NOMO-1 treated with DMSO at 0.1 percent for 48 hours (cell line): ENCODE data around the gene PDLIM7.
"Not testable (repeated sequence)": the region's sequence is repeated elsewhere in the genome, so short reads cannot be mapped to it uniquely, and the experiment has no call there.

Source experiments
- DNase-seq: peaks from one replicate; lab custom pipeline; 2025; ENCODE audit not compliant: unreplicated experiment; lab: John Stamatoyannopoulos, UW

PDLIM7 gene

DNA sequence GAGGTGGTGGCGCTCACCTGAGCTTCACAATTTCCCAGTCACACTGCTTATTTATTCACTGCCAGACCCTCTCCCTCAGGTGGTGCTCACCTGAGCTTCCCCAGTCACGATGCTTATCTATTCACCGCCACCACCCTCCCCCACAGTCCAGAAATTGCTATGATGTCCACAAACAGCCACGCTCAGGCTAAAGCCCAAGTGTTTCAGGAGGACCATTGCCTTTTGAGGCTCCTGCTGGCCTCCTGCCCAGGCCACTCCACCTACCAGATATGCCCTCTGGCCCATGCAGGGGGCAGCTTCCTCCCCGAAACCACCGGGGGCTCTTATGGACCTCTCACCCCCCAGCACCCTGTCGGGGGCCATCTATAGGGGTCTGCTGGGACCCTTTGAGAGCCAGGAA is 4.6 kb downstream of the PDLIM7 start:
- DNase-seq: no peak

DNA sequence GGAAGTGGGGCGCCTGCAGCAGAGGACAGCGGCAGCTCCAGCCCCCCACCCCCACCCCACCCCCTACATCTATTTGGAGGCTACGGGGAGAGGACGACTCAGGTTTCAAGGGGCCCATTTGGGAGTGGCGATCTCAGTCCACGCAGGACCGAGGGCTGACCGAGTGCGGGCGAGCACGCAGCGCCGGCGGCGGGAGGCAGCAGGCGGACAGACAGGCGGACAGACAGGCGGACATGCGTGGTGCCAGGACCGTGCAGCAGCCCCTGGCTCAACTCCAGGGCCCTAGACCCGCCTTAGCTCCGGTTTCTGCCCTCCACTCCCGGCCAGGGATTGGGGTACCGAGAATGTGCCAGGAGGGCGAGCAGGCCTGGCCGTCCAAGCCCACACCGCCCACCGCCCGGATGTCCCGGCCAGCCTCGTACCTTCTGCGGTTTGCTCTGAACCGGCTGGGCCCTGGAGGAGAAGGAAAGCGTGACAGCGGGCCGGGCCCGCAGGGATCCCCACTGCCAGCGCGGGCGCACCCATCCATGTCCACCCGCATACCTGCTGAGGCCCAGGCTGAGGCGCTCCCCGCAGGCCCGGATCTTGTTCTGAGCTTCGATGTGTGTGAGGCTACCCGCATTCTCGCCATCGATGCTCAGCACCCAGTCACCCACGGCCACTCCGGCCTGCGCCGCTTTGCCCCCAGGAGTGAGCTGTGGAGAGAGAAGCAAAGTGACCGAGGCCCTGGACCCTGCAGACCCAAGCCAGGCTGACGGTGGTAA is 5.2 kb downstream of the PDLIM7 start:
- no peak for DNase-seq

DNA sequence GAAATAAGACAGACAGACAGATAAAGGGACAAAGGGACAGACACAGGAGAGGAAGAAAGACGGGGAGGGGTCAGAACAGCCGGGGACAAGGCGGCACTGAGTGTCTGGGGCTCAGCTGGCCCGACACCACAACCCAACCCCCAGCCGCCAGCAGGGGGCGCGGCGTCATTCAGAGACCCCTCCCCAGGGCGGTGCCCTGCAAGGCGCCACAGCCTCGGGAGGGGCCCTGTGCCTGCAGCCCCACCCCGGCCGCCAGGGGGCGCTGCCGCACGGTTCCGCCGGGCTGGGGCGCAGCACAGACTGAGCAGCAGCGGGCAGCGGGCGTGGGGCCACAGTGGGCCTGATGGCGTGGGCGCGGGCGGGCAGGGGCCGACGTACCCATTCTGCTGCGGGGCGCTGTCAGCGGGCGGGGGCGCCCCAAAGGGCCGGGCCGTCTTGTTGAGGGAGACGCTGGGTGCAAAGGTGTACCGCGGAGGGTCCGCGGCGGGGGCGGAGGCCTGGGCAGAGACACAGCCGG is 5.9 kb downstream of the PDLIM7 start:
- DNase-seq: no peak

DNA sequence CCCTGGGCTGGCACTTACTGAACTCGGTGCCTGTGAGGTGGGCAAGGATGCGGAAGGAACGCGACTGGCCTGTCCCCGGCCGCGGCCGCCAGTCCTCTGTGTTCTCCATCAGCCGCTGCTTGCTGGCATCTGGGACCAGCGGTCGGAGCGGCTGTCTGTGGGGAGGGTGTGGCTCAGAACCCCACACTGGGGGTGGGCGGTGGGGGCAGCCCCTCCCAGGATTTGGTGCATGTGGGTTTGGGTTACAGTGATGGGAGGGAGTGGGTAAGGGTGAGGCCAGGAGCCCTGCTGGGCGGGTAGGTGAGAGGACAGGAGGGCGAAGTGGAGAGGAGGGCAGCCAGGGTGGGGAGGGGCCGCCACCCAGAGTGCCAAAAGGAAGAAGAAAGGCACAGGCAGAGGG is 6.4 kb downstream of the PDLIM7 start:
- DNase-seq: no peak

- DNase-seq: no peak
Measured at GRCh38 chr5:177490311-177490991, 7.0 kb downstream of the PDLIM7 start.

DNA sequence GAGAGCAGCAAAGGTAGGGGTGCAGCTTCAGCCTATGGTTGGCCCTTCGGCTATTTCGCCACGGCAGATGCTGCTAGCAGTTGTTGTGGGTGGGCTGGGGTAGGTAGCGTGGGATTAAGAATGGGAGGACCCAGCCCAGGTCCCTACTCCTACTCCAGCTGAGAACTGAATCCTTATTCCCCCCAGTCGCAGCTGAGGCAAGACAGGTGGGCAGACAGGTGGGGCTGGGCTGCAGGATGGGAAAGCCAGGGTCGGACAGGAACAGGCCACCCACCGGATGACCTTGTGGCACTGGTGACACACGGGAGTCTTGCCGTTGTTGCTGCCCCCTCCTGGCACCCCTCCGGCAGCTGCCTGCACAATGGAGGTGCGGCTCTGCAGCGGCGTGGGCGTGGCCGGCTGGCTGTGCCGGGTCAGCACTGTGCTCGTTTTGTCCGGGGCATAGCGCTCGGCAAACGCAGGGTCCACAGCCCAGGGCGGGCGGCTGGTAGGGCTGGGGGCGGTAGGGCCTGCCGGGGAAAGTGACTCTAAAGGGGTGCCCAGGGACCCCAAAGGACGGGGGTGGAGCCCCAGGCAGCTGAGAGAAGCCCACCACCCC is 8.2 kb downstream of the PDLIM7 start:
- DNase-seq: no peak

- DNase-seq: no peak
Measured at GRCh38 chr5:177487975-177488374, 9.4 kb downstream of the PDLIM7 start.

DNA sequence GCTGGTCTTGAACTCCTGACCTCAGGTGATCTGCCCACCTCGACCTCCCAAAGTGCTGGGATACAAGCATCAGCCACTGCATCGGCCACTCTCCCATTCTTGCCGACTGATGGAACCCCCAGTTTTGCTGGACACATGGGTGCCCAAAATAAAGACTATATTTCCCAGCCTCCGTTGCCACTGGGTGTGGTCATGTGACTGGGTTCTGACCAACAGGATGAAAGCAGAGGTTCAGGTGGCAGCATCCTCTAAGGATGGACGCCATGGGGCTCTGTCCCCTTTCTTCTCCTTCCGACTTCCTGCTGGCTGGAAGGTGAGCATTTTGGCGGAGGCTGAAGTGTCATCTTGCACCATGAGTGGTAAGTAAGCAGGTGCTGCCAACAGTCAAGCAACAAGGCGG is 10.3 kb downstream of the PDLIM7 start:
- no peak for DNase-seq

GRCh38 chr5:177486256-177486655 is 11.1 kb downstream of the PDLIM7 start:
- no peak for DNase-seq

DNA sequence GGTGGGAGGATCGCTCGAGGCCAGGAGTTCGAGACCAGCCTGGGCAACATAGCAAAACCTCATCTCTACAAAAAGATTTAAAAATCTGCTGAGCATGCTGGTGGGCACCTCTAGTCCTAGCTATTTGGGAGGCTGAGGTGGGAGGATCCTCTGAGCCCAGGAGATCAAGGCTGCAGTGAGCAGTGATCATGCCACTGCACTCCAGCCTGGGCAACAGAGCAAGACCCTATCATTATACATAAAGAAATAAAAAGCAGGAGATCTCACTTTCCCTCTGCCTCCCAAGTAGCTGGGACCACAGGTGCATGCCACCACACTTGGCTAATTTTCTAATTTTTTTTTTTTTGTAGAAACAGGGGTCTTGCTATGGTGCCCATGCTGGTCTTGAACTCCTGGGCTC is 11.7 kb downstream of the PDLIM7 start:
- not testable (repeated sequence) for DNase-seq

GRCh38 chr5:177484902-177485549 is 12.4 kb downstream of the PDLIM7 start:
- DNase-seq: no peak

GRCh38 chr5:177483994-177484901 is 13.2 kb downstream of the PDLIM7 start:
- no peak for DNase-seq

DNA sequence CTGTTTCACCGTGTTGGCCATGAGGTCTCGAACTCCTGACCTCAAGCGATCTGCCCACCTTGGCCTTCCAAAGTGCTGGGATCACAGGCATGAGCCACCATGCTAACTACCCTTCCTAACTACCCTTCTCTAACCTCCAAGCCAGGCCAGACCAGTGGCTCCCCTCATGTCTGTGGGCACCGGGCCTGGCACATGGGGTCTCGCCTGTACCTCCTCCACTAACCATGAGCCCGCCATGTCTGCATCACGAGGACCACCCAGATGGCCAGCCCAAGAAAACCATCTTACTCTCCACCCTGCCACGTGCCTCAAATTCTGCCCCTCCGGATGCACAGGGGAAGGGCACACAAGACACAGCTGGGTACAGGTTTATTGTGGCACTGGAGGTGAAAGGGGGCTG is 14.4 kb downstream of the PDLIM7 start:
- DNase-seq: no peak

DNA sequence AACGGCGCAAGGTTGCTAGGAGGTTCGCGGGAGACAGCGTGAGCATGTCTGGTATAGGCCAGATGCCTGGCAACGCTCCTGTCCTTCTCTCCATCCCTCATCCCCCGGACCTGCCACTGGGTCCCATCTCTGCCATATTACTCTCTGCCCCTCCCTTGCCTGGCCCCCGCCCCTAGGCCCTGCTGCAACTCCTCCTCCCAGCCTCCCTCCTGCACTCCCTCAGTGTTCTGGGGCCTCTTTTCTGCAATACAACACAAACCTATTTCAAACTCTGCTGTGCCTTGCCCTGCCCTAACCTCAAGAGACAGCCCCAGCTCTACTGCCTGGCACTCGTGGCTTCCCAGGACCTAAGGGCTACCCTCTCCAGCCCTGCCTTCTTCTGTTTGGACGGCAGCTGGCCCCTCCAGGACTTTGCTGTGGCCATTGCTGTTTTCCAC is 15.0 kb downstream of the PDLIM7 start:
- DNase-seq: no peak

DNA sequence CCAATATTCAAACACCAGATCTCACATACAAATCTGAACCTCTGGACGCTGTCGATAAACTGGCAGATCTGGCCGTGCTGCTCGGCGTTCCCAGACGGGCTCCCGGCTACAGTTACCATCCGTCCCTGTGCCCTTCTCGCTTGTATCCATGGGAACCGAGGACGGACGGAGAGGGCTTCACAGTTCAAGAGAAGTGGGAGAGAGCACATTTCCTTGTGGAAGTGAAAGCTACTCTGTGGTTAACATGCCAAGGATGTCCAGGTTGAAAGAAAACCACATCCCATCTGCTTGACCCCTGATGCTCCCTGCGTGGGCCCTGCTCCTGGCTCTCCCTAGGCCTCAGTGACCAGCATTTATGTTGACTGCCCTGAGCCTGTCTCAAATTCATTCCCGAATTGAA is 17.6 kb downstream of the PDLIM7 start:
- peak; percentile 23 for DNase-seq

- peak; percentile 90 for DNase-seq
Measured at GRCh38 chr5:177478711-177479646, 18.4 kb downstream of the PDLIM7 start.

DNA sequence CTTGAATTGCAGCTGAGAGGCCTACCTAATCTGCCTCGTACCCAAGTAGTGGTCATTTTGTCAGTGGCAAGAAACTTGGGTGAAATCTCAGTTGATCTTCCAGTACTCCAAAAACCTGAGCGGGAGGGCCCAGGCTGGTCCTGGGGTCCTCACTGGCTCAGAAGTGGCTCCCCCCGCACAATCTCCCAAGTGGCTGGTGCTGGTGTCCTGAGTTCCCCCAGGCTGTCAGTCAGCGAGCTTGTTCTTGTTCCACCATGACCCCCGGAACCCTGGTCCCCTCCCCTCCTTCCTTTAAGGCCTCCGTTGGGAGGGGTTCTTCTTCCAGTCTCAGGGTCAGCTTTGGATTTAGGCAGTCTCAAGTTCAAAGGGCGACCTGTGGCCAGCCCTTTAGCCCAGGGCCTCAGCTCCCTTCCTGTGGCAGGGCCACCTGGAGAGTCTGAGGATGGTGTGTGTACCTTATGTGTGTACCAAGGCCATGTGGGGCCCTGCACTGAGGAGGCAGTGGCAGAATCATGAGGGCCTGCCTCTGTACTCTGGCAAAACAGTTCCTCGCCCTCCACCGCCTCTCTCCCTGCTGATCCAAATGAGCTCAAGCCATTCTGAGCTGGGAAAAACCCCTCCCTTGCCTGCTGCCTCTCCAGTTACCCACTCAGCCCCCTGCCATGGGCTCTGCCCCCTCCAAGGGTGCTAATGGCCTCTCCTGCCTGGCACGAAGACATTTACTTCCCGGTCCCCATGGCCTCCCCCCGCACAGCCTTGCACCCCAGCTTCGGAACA is 19.5 kb downstream of the PDLIM7 start:
- DNase-seq: no peak

DNA sequence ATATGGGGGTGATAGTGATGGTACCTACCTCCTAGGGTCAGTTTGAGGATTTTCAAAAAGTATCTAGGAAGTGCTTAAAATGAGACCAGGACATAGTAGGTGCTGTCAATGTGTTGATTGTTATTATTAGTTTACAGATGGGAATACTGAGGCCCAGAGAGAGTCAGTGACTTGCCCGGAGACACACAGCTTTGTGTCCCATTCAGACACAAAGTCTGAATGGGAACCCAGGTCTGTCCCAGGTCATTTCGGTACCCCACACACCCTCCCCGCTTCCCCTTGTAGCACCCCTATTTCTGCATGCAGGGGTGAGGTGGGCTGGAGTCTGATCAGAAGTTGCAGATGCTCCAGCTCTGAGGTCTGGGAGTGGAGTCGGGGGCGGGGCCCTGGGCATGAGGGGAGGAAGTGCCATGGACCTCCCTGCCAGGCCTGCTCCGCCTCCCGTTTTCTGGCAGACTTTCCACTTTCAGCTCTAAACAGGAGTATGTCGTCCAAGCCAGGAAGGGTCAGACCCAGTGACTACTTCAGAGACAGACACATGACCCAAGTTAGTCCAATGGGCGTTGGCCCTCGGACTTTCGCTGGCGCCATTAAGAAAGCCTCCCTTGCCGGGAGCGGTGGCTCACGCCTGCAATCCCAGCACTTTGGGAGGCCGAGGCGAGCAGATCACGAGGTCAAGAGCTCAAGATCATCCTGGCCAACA is 20.7 kb downstream of the PDLIM7 start:
- no peak for DNase-seq
